HG03103 (cell line): ENCODE measurements around the gene GPR101.

Source experiments
- ATAC-seq: cut with Tn5 transposase; IDR thresholded peaks from one replicate; pipeline ENCODE4 v1.9.1; 2021; ENCODE audit warnings: low read depth; ENCODE audit not compliant: unreplicated experiment

GPR101 gene

DNA sequence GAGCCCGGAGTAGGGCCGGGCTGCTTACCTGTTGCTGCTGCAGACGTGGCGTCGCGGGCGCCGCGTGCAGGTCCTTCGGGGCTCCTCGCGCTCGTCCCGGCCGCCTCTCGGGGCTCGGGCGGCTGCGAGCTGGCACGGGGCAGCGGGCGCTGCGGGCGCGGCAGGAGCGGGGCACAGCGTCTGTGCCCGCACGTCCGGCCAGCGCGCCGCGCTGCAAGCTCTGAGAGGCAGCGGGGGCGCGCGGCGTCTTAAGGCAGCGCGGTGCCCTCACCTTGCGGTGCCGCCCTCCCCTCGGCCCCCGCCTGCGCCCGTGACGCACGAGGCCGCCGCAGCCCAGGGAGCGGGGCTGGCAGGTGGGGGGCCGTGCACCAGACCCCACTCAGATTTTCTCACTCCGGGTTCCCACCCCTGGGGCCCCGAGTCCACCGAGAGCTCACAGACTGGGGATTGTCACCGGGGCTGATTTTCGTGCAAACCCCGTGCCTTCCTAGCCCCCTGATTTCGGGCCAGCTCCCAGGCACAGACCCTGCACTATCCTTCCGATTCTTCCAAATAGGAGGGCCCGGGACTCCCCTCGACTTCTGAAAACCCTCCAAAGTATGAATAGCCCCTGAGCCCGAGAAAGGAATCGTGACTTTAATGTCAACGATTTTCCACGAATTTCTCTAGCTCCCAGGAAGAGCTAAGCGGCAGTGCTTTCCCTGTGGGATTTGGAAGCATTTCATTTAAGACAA is at the start of gene GPR101:
Gene GPR101 (minus strand): TSS at position 222 of the 734 bp plus-strand sequence. CDS start 2,321 bp downstream, outside the sequence.
- ATAC-seq: no peak

GRCh38 chrX:137081239-137081638 is 47.4 kb upstream of the GPR101 start:
- ATAC-seq: no peak

DNA sequence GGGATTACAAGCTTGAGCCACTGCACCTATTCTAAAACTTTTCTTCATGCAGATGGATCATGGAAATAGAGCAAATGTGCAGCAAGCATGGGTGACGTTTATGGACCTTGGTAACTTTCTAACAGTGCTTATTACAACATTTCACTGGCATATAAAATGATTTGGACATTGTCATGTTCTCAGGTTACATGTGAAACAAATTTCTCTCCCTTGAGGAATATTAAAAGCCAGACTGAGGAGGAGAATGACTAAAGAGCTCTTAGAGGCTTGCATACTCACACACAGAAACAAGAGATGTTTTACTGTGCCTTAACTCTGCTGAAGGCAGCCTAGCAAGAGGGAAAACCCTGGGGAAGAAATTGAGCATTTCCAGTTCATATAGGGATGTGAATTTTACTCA is 38.6 kb upstream of the GPR101 start:
- no peak for ATAC-seq

DNA sequence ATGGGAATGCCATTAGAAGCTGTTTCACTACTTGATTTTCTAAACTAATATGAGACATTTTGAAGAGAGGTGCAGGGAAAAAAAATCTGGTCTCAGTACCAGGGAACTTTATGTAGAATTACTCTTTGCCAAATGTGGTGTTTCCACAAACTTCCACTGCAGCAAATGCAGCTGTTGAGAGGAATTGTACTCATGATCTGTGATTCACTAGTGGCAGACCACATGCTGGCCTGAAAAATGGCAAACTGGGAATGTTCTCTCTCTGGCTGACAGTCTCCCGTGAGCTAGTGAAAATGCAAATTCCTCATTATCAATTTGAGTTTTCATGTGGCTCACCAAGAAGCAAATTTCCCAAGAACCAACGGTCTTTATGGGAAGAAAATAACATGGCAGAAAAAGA is 37.8 kb upstream of the GPR101 start:
- no peak for ATAC-seq

DNA sequence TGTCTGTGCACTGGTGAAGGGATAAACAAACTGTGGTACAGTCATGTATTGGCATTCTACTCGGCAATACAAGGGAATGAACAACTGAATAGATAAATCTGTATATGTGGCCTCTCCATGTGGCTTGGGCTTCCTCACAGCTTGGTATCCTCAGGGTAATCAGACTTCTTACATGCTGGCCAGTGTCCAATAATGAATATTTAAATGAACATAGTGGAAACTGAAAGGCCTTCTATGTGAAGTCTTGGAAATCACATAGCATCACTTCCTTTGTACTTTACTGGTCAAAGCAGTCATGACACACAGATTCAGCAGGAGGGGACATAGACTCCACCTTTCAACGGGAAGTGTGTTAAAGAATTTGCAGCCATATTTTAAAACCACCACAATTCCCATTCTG is 33.4 kb upstream of the GPR101 start:
- no peak for ATAC-seq

- no peak for ATAC-seq
Measured at GRCh38 chrX:137062915-137063617, 29.3 kb upstream of the GPR101 start.

- ATAC-seq: no peak
Measured at GRCh38 chrX:137058339-137059127, 24.7 kb upstream of the GPR101 start.

GRCh38 chrX:137052643-137053235 is 18.9 kb upstream of the GPR101 start:
- peak; percentile 15 for ATAC-seq

DNA sequence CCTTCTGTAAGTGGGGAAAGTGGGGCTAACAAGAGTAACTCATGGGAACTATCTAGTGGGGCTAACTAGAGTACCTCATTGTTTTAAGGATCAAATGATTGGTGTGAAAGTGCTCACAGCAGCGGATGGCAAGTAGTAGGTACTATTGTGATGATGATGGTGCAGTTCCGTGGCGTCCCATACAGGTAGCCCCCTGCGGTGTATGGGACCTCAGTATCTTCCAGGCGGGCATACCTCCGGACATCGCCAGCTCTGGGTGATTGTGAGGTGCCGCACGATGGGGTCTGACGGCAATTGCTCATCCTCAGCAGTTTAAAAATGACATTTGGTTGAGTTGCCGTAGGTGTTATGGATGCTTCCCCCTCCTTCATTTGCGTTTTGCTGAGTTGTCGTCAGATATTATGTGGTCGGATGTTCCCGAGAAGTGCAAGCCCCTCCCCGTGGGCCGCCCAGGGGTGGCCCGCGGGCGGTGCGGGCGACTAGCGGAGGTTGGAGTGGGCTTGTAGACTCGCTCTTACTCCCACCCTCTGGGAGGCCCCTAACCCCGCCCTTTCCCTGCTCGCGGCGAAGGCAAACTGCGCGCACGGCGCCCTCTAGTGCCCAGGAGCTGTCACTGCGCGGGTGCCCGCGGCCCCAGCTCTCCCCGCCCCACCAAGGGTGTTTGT is 18.3 kb upstream of the GPR101 start:
- peak; percentile 92 for ATAC-seq

GRCh38 chrX:137044893-137045292 is 11.1 kb upstream of the GPR101 start:
- no peak for ATAC-seq

DNA sequence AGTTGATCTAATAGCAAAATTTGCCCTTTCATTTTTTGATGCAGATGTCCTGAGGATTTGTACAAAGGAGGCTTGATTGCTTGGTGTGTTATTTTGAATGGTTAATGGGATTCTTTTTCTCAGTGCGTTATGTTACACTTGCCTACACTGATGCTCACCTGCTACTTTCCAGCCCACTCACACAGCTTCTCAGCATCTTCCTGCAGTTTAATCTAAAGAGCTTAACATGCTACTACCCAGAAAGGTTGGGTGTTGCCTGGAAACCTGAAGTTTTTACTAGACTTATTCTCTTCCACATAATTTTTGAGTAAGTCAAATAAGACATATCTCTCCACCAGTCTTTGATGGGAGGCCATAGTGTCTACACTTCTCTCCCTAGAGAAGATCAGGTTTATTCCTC is 9.9 kb upstream of the GPR101 start:
- ATAC-seq: no peak

DNA sequence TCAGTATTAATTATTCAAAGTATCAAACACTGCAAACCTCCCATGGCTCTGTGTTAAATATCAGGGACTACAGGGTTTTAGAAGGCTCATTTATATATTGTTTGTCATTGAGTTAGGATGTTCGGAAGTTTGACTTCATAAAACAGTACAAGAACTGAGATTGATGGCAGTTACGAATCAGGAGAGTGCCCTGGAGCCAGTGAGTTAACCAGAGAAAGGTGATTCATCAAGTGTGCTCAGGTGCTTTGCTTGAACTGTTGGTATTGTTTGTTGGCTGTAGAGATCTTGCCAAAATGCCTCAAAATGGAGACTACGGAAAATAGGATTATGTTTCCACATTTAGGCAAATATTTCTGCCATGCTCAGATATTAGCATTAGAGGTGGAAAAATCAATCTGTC is 7.5 kb upstream of the GPR101 start:
- ATAC-seq: no peak

- no peak for ATAC-seq
Measured at GRCh38 chrX:137040113-137040794, 6.5 kb upstream of the GPR101 start.

DNA sequence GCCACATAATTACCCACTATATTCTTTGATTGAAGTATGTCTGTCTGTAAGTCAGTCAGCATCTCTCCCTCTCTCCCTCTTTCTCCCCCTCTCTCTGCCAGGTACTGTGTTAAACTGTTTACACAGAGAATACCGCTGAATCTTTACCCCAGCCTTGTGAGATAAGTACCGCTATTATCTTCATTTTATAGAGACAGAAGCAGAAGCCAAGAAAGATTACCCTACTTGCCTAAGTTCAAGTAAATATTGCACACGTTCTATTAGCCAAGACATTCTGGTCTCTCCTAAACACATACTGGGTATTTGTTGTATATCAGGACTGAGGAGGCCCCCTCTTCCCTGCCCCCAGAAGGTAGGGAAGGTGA is 695 bp upstream of the GPR101 start:
- no peak for ATAC-seq

DNA sequence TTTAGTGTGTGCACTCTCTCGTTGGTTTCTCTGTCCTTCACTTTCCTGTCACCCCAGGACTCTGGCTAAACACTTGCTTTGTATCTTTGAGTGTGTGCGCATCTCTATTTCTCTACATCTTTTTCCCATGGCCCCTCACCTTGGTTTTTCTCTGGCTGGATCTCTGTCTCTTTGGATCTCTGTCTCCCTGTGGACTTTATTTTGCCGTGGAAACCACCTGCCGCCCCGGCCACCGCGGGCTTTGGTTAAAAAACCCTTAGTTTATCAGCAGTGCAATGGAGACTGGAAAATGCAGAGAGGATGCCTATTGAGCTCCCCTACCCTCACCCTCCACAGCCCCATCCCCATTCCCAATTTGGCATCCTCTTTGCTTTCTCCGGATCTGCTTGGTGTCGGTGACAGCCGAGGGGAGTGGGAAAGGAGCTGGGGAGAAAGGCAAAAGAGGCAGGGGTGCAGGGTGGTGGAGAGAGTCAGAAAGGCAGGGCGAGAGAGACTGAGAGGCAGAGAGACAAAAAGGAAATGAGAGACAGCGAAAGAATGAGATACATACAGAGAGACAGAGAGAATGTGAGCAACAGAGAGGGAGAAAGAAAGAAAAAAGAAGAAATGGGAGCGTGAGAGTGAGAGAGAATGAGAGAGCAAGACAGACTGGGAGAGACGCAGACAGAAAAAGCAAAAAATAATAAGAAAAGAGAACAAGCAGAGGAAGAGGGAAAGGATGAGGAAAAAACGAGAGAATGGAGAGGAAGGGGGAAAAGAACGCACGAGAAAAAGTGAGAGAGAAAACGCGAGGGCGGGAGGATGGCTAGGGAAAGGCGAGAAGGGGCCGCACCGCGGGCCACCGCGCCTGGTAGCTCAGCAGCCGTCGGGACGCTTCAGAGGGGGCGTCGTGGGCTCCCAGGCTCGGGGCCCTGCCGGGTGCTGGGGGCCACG is 688 bp downstream of the GPR101 start:
- ATAC-seq: no peak

DNA sequence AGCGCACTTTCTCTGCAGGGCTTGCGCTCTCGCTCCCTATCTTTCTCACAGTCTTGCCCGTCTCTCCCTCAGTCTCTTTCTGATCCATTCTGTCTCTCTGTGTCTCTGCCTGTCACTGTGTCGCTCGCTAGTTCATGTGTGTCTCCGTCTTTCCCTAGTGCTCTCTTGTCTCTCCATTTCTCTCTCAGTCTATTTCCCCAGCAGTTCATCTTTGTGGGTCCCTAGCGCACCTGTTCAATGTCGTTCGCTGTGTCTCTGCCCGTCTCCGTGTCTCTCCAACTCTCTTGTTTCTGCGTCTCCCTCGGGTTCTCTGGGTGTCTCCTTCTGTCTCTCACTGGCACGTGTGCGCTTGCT is 1.5 kb downstream of the GPR101 start:
- no peak for ATAC-seq

DNA sequence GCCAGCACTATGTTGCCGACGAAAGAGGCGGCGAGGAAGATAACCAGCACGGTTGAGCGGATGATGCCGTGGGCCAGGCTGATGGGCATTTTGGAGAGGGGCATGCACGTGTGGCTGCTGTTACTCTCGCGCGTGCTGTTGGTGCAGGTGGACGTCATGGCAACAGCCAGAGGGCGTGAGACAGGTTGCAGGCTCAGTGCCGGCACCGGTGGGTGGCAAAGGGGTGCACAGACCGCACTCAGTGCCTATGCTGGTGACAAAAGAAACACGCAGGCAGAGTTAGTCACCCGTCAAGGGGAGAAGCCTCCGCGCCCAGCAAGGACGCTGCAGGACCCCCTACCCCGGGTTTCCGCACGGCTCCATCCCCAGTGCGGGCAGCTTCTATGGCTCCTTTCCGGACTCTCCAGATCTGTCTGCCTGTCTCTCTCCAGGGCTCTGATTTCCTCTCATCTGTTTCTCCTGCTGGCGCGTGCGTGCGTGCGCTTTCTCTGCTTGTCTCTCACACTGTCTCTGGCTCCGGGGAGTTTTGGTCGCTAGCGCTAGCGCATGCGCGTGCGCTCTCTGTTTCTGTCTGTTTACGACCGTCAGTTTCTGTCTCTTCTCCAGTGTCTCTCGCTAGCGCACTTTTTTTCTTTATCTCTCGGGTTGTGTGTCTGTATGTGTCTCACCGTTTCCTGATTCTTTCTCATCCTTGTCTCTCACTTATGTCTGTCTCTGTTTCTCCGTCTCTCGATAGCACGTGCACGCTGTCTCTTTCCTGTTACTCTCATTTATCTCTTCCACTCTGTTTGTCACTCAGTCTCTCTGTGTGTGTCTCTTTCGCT is 2.1 kb downstream of the GPR101 start:
- peak; percentile 84 for ATAC-seq

DNA sequence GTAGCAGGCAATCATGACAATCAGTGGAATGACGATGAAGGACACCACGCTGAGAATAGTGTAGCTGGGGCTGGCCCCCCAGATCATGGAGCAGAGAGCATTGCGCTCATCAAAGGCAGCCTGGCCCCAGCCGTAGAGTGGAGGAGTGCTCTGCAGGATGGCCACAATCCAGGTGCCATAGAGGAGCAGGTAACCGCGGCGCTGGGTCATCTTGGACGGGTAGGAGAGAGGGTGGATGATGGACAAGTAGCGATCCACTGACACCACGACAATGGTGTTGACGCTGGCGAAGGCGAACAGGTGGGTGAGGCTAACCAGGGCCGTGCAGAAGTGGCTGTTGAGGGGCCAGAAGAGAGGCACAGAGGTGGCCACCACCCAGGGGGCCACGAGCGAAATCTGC is 2.8 kb downstream of the GPR101 start:
- no peak for ATAC-seq
